ENCODE measurements around the gene AGTR1. TPM values are rescaled to one million over a fixed set of nuclear protein-coding genes. Genes with fewer than 3 reads are reported as not detected.

The AGTR1 gene
- total RNA-seq, 2 donors from 2014 or later = 3.8 to 7.3 TPM

DNA sequence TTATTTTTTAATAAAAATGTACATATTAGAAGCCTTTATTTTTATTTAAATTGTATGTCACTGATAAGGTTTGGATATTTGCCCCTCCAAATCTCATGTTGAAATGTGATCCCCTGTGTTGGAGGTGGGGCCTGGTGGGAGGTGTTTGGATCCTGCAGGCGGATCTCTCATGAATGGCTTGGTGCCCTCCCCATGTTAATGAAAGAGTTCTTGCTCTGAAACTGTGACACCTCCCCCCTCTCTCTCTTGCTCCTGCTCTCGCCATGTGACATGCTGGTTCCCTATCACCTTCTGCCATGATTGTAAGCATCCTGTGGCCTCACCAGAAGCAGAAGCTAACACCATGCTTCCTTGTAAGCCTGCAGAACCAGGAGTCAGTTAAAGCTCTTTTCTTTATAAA, 13.0 kb downstream of the AGTR1 start:
- Histone ChIP-seq H3K27me3 (replicated peaks; ENCODE audit: insufficient read depth) (no peaks in the 10 kb centered on the region), H3K36me3 (no peaks in the 10 kb centered on the region), H3K9me3 (no peaks in the 10 kb centered on the region), H3K4me3 (no peak overlapping the region), H3K4me1 (ENCODE audit: control insufficient read depth in 1 of 2, low read depth in 2 of 2) (peaks cover 0 to 5% of the 10 kb centered on the region in 2 donors), H3K27ac (no peak overlapping the region)
- no peak for ATAC-seq (ENCODE audit: insufficient number of reproducible peaks, low FRiP score, low read depth)
- DNase-seq (ENCODE audit: low spot score) = no peak
- TF ChIP-seq, protein P1, sequence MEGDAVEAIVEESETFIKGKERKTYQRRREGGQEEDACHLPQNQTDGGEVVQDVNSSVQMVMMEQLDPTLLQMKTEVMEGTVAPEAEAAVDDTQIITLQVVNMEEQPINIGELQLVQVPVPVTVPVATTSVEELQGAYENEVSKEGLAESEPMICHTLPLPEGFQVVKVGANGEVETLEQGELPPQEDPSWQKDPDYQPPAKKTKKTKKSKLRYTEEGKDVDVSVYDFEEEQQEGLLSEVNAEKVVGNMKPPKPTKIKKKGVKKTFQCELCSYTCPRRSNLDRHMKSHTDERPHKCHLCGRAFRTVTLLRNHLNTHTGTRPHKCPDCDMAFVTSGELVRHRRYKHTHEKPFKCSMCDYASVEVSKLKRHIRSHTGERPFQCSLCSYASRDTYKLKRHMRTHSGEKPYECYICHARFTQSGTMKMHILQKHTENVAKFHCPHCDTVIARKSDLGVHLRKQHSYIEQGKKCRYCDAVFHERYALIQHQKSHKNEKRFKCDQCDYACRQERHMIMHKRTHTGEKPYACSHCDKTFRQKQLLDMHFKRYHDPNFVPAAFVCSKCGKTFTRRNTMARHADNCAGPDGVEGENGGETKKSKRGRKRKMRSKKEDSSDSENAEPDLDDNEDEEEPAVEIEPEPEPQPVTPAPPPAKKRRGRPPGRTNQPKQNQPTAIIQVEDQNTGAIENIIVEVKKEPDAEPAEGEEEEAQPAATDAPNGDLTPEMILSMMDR (IDR thresholded peaks at IDR 0.05) = no peak

DNA sequence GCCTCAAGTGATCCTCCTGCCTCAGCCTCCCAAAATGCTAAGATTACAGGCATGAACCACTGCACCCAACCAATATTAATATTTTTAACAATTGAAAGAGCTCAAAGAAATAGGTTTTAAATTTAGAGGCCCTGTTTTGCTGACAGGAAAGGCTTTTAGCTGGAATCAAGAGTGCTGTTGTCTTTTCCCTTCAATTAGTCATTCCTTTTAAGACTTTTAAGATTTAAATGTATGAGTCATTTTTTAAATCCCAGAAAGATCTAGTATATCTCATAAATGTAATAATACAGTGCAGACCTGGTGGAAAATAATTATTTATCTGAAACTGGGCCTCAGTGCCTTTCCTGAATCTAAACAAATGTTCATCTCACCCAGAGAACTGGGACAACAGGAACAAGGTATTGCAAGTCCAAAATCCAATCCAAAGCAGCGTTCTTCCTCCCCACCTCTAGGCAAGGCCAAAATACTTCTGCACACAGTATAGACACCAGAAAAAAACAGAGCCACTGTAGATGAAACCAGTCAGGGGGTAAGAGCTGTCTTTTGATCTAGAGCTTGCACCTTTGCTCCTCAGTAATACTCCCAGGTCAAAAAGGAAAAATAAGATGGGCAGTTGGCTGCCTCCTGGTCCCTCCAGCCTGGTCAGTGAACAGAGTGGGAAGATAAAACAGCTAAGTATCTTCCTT, 14.4 kb downstream of the AGTR1 start:
- Histone ChIP-seq H3K4me1 (ENCODE audit: control insufficient read depth in 1 of 2, low read depth in 2 of 2) (peaks cover 0 to 5% of the 10 kb centered on the region in 2 donors), H3K9me3 (no peaks in the 10 kb centered on the region), H3K27ac (no peak overlapping the region), H3K36me3 (no peaks in the 10 kb centered on the region), H3K27me3 (replicated peaks; ENCODE audit: insufficient read depth) (no peaks in the 10 kb centered on the region), H3K4me3 (no peak overlapping the region)
- no peak for DNase-seq (ENCODE audit: low spot score)
- ATAC-seq (ENCODE audit: insufficient number of reproducible peaks, low FRiP score, low read depth) = no peak
- TF ChIP-seq, protein P1 (IDR thresholded peaks at IDR 0.05) = no peak

DNA sequence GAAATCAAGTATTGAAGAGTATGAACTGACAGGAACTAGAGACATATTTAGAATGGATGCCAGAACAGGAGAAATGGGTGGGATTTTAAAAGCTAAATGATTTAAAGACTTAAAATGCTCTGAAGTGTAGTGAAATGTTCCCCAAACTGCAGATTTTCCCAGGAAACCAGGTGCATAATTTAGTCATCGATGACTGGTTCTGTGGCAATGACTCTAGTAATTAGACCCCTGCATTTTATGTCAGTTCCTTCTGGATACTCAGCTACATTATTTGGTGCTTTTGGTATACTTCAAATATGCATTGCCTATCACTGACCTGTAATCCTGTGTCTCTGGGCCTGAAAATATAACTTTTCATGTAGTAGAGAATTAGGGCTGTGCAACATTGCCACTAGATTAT, 16.8 kb downstream of the AGTR1 start:
- peaks cover 0 to 1% of the 10 kb centered on the region in 2 donors for H3K4me1 ChIP-seq (ENCODE audit: control insufficient read depth in 1 of 2, low read depth in 2 of 2)
- ATAC-seq (ENCODE audit: insufficient number of reproducible peaks, low FRiP score, low read depth) (no peak), DNase-seq (ENCODE audit: low spot score) (no peak)
- no peaks in the 10 kb centered on the region for H3K9me3 ChIP-seq
- no peak overlapping the region for H3K4me3 ChIP-seq
- H3K36me3 ChIP-seq = no peaks in the 10 kb centered on the region
- no peak overlapping the region for H3K27ac ChIP-seq
- no peaks in the 10 kb centered on the region for H3K27me3 ChIP-seq (replicated peaks; ENCODE audit: insufficient read depth)
- TF ChIP-seq, protein P1 (IDR thresholded peaks at IDR 0.05) = no peak

DNA sequence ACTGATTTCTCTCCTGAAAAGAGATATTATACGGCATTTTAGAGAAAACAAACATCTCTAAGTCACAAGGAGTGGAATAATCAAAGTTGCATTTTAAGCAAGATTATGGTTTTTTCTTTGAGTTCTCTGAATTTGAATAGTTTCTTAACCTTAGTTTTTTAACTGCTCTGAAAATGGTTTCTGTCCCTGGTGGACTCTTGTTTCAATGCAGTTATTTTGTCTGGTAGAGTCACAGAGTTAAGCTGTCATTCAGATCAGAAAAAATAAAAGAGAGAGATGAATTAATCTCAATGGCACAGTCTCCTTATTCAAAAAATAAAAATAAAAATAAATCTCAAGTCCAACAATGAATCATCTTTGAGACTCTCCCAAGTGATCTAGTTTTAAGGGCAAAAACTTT, 19.0 kb downstream of the AGTR1 start:
- no peak for DNase-seq (ENCODE audit: low spot score)
- Histone ChIP-seq H3K4me1 (ENCODE audit: control insufficient read depth in 1 of 2, low read depth in 2 of 2) (no peaks in the 10 kb centered on the region), H3K27me3 (replicated peaks; ENCODE audit: insufficient read depth) (no peaks in the 10 kb centered on the region), H3K4me3 (no peak overlapping the region), H3K9me3 (no peaks in the 10 kb centered on the region), H3K36me3 (no peaks in the 10 kb centered on the region), H3K27ac (no peak overlapping the region)
- no peak for ATAC-seq (ENCODE audit: insufficient number of reproducible peaks, low FRiP score, low read depth)
- TF ChIP-seq, protein P1 (IDR thresholded peaks at IDR 0.05) = peak; percentile 10

DNA sequence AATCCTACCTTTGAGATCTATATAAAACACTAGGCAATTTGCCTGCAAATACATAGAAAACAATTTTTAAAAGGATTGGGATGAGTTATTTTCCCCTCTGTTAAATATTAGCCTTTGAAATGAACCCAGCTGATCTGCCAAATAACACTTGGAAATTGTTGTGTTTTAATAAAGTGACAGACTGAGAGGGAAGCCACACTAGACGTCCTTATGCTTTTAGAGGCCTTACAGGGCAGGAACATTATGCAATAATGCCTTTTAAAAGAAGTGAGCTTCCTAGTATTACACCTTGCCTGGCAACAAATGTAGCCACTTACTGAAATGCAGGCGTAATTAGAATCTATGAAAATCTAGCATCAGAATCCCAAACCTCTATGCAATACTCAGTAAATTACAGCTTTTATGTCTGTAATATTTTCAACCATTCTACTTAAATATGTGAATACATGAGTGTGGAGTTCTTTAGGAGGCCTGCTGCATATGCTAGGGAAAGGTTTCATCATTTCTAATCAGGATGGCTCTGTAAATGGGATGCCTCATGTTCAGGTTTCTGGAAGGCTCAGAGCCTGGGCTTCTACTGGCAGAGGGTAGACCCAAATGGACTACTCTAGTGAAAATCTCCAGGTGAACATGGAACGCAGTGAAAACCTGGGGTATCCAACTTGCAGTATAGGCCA, 20.3 kb downstream of the AGTR1 start:
- TF ChIP-seq, protein P1 (IDR thresholded peaks at IDR 0.05) = no peak
- no peak overlapping the region for H3K27ac ChIP-seq
- ATAC-seq (ENCODE audit: insufficient number of reproducible peaks, low FRiP score, low read depth) (no peak), DNase-seq (ENCODE audit: low spot score) (no peak)
- H3K4me1 ChIP-seq (ENCODE audit: control insufficient read depth in 1 of 2, low read depth in 2 of 2) = no peaks in the 10 kb centered on the region
- H3K9me3 ChIP-seq = no peaks in the 10 kb centered on the region
- no peaks in the 10 kb centered on the region for H3K36me3 ChIP-seq
- no peak overlapping the region for H3K4me3 ChIP-seq
- H3K27me3 ChIP-seq (replicated peaks; ENCODE audit: insufficient read depth) = no peaks in the 10 kb centered on the region
